Breast epithelium (tissue), 3 donors: Measurements from ENCODE around the gene CHRM1.

Experiments
- CTCF ChIP-seq, 3 donors: fragments of 450-650 bp; IDR thresholded peaks; one replicate each; pipeline ENCODE4 v1.5.1; 2016 to 2017; ENCODE audit warnings: antibody characterized with exemption in 3 of 3, mild to moderate bottlenecking in 3 of 3, moderate library complexity in 3 of 3
- POLR2A ChIP-seq: fragments of 450-650 bp; IDR thresholded peaks from one replicate; pipeline ENCODE4 v1.6.1; 2016; ENCODE audit warnings: antibody characterized with exemption, mild to moderate bottlenecking, moderate library complexity
- POLR2AphosphoS5 ChIP-seq, 3 donors: sonication (generic); formaldehyde crosslinking; IDR thresholded peaks; one replicate each; pipeline ENCODE4 v1.6.1; 2017; ENCODE audit warnings: antibody characterized with exemption in 3 of 3

- TF ChIP-seq CTCF (IDR thresholded peaks at IDR 0.05) (no peak), POLR2AphosphoS5 (IDR thresholded peaks at IDR 0.05) (no peak), POLR2A (no peak)
Measured at GRCh38 chr11:62933285-62933684, 12.1 kb upstream of the CHRM1 start.
